ENCODE results near the gene MLC1.

Gene MLC1

DNA sequence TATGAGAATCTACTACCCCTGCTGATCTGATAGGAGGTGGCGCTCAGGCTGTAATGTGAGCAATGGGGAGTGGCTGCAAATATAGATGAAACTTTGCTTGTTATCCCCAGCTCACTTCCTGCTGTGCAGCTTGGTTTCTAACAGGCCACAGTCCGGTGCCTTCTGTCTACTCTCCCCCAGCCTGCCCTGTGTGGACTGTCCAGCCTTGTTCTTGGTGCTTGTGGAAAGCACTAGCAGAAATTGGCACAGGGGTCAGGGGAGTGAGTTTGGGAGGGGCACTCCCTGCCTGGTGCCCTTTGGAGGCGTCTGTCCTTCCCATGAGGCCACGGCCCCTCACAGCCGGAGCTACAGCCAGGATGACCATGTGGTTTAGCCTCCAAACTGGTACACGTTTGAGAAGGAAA, 18.9 kb upstream of the MLC1 start:
- no peak overlapping the region for H3K4me3 ChIP-seq (ENCODE audit: low read length, poor library complexity, severe bottlenecking)
- peaks cover 40% of the 10 kb centered on the region for H3K4me1 ChIP-seq (ENCODE audit: insufficient read depth, low read length, poor library complexity, severe bottlenecking)
- H3K79me2 ChIP-seq (ENCODE audit: insufficient read depth, low read length): no peaks in the 10 kb centered on the region
- TF ChIP-seq EZH2phosphoT487 (IDR thresholded peaks at IDR 0.05; ENCODE audit: borderline replicate concordance): no peak
- TF ChIP-seq, protein P1, sequence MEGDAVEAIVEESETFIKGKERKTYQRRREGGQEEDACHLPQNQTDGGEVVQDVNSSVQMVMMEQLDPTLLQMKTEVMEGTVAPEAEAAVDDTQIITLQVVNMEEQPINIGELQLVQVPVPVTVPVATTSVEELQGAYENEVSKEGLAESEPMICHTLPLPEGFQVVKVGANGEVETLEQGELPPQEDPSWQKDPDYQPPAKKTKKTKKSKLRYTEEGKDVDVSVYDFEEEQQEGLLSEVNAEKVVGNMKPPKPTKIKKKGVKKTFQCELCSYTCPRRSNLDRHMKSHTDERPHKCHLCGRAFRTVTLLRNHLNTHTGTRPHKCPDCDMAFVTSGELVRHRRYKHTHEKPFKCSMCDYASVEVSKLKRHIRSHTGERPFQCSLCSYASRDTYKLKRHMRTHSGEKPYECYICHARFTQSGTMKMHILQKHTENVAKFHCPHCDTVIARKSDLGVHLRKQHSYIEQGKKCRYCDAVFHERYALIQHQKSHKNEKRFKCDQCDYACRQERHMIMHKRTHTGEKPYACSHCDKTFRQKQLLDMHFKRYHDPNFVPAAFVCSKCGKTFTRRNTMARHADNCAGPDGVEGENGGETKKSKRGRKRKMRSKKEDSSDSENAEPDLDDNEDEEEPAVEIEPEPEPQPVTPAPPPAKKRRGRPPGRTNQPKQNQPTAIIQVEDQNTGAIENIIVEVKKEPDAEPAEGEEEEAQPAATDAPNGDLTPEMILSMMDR (conservative IDR thresholded peaks at IDR 0.05; ENCODE audit: low read length): no peak
- H4K20me1 ChIP-seq (ENCODE audit: insufficient read depth, low read length, poor library complexity, severe bottlenecking): no peaks in the 10 kb centered on the region
- no peaks in the 10 kb centered on the region for H3K36me3 ChIP-seq (ENCODE audit: insufficient read depth, low read length)
- peak overlapping the region; percentile 36 for H3K9ac ChIP-seq (ENCODE audit: low read depth, low read length, poor library complexity, severe bottlenecking)
- H3K9me3 ChIP-seq (ENCODE audit: insufficient read depth, low read depth, low read length): no peaks in the 10 kb centered on the region
- no peaks in the 10 kb centered on the region for H3K9me2 ChIP-seq (replicated peaks; ENCODE audit: low read depth, low read length)
- H3F3A ChIP-seq (ENCODE audit: low read depth): no peaks in the 10 kb centered on the region
- H3K4me2 ChIP-seq (ENCODE audit: low read depth, low read length, poor library complexity, severe bottlenecking): peak overlapping the region; percentile 43
- peak overlapping the region; percentile 43 for H2AFZ ChIP-seq (ENCODE audit: low read length)
- no peaks in the 10 kb centered on the region for H3K27me3 ChIP-seq (ENCODE audit: insufficient read depth, low read length, poor library complexity, severe bottlenecking)

DNA sequence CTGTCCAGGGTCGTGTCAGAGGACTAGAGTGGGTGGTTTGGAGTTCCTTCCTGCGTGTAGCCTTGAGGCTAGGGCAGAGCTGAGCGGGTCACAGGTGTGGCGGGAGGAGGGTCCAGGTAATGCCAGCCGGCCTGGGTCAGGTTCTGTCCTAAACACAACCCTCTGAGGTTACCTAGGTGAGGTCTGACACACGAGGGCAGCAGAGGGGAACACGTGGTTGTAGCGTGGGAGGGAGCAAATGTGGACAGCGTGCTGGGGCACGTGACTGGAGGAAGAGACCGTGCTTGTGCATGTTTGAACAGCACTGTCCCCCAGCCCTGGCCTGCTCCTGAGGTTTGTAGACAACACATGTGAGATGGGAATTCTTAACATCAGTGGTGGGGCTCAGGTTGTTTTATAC, 17.7 kb upstream of the MLC1 start:
- Histone ChIP-seq H3K9me3 (ENCODE audit: insufficient read depth, low read depth, low read length) (no peaks in the 10 kb centered on the region), H3K36me3 (ENCODE audit: insufficient read depth, low read length) (no peaks in the 10 kb centered on the region), H3F3A (ENCODE audit: low read depth) (no peaks in the 10 kb centered on the region), H3K79me2 (ENCODE audit: insufficient read depth, low read length) (no peaks in the 10 kb centered on the region), H2AFZ (ENCODE audit: low read length) (0 out of 2 replicates have a peak overlapping the region, but pooled peaks have one; percentile 7), H3K4me3 (ENCODE audit: low read length, poor library complexity, severe bottlenecking) (no peak overlapping the region), H3K4me1 (ENCODE audit: insufficient read depth, low read length, poor library complexity, severe bottlenecking) (peaks cover 40% of the 10 kb centered on the region), H3K9me2 (replicated peaks; ENCODE audit: low read depth, low read length) (no peaks in the 10 kb centered on the region), H3K27me3 (ENCODE audit: insufficient read depth, low read length, poor library complexity, severe bottlenecking) (no peaks in the 10 kb centered on the region), H3K4me2 (ENCODE audit: low read depth, low read length, poor library complexity, severe bottlenecking) (no peak overlapping the region), H4K20me1 (ENCODE audit: insufficient read depth, low read length, poor library complexity, severe bottlenecking) (no peaks in the 10 kb centered on the region), H3K9ac (ENCODE audit: low read depth, low read length, poor library complexity, severe bottlenecking) (no peak overlapping the region)
- TF ChIP-seq, protein P1 (conservative IDR thresholded peaks at IDR 0.05; ENCODE audit: low read length): peak; percentile 24; the same call in 1 of the 2 replicates
- no peak for TF ChIP-seq EZH2phosphoT487 (IDR thresholded peaks at IDR 0.05; ENCODE audit: borderline replicate concordance)

DNA sequence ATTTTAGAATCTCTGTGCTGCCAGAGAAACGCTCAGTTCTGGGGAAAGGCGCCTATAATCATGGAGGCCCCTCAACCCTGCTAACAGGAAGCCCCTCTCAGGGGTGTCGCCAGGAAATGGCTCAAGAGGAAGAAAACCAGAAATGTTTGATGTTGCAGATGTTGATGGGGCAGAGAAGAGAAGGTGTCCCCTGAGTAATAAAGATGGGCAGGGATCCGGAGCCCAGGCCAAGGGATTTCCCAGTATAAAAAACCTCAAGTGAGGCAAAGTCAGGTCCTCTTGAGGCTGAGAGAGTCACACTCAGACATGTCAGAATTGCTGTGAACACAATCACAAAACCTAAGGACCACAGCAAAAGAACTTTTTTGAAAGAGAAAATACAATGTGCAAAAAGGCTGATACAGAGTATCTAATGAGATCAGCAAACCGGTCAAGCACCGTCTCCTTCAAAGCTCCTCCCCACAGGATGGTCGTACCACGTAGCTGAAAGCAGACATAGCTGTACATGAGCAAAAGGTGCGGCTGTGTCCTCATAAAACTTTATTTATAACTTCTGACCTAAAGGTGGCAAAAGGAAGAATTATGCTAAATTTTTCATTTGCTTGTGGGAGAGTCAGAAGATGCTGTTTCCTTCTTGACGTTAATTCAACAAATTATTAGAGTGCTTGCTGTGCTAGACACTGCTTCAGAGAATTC, 16.8 kb upstream of the MLC1 start:
- peak overlapping the region; percentile 35 for H3K4me2 ChIP-seq (ENCODE audit: low read depth, low read length, poor library complexity, severe bottlenecking)
- H3K9me3 ChIP-seq (ENCODE audit: insufficient read depth, low read depth, low read length): no peaks in the 10 kb centered on the region
- H3K9ac ChIP-seq (ENCODE audit: low read depth, low read length, poor library complexity, severe bottlenecking): peak overlapping the region; percentile 36
- peak overlapping the region; percentile 19 for H3K4me3 ChIP-seq (ENCODE audit: low read length, poor library complexity, severe bottlenecking)
- H3F3A ChIP-seq (ENCODE audit: low read depth): no peaks in the 10 kb centered on the region
- H3K4me1 ChIP-seq (ENCODE audit: insufficient read depth, low read length, poor library complexity, severe bottlenecking): peaks cover 40% of the 10 kb centered on the region
- H2AFZ ChIP-seq (ENCODE audit: low read length): peak overlapping the region; percentile 67; the same call in 1 of the 2 replicates
- H3K36me3 ChIP-seq (ENCODE audit: insufficient read depth, low read length): no peaks in the 10 kb centered on the region
- H4K20me1 ChIP-seq (ENCODE audit: insufficient read depth, low read length, poor library complexity, severe bottlenecking): no peaks in the 10 kb centered on the region
- no peak for TF ChIP-seq EZH2phosphoT487 (IDR thresholded peaks at IDR 0.05; ENCODE audit: borderline replicate concordance)
- TF ChIP-seq, protein P1 (conservative IDR thresholded peaks at IDR 0.05; ENCODE audit: low read length): no peak
- H3K79me2 ChIP-seq (ENCODE audit: insufficient read depth, low read length): no peaks in the 10 kb centered on the region
- H3K9me2 ChIP-seq (replicated peaks; ENCODE audit: low read depth, low read length): no peaks in the 10 kb centered on the region
- H3K27me3 ChIP-seq (ENCODE audit: insufficient read depth, low read length, poor library complexity, severe bottlenecking): no peaks in the 10 kb centered on the region
